Stimulated activated CD8-positive, alpha-beta memory T cell treated with anti-CD3 and anti-CD28 coated beads, Interleukin-12 subunit alpha, Interleukin-12 subunit beta, amount 100 ng/mL, for 4 hours (primary cell): Measurements from ENCODE around the gene CNTN2.

ENCODE experiments used
- DNase-seq: peaks from one replicate; pipeline ENCODE4 v3.0.0-alpha.2; 2020; ENCODE audit warnings: low read depth

Gene CNTN2

GRCh38 chr1:205024679-205025078, 18.3 kb upstream of the CNTN2 start:
- DNase-seq, result no peak

- no peak for DNase-seq
Observed at GRCh38 chr1:205025239-205025638, 17.8 kb upstream of the CNTN2 start.

- DNase-seq, result no peak
Observed at GRCh38 chr1:205026181-205026580, 16.8 kb upstream of the CNTN2 start.

GRCh38 chr1:205028390-205028789, 14.6 kb upstream of the CNTN2 start:
- DNase-seq, result no peak

GRCh38 chr1:205028924-205029323, 14.1 kb upstream of the CNTN2 start:
- no peak for DNase-seq

GRCh38 chr1:205030241-205030640, 12.8 kb upstream of the CNTN2 start:
- DNase-seq, result no peak

GRCh38 chr1:205030896-205031295, 12.1 kb upstream of the CNTN2 start:
- DNase-seq, result no peak

GRCh38 chr1:205032508-205032907, 10.5 kb upstream of the CNTN2 start:
- no peak for DNase-seq

GRCh38 chr1:205037539-205037938, 5.5 kb upstream of the CNTN2 start:
- DNase-seq, result no peak

- DNase-seq, result no peak
Observed at GRCh38 chr1:205038132-205038786, 4.8 kb upstream of the CNTN2 start.

- no peak for DNase-seq
Observed at GRCh38 chr1:205041001-205041715, 1.9 kb upstream of the CNTN2 start.

- DNase-seq, result no peak
Observed at GRCh38 chr1:205041998-205042910, 758 bp upstream of the CNTN2 start.

GRCh38 chr1:205043866-205044265, 854 bp downstream of the CNTN2 start:
- DNase-seq, result no peak

GRCh38 chr1:205044741-205045140, 1.7 kb downstream of the CNTN2 start:
- no peak for DNase-seq

GRCh38 chr1:205045146-205045545, 2.1 kb downstream of the CNTN2 start:
- no peak for DNase-seq

- no peak for DNase-seq
Observed at GRCh38 chr1:205046870-205047269, 3.9 kb downstream of the CNTN2 start.

- DNase-seq, result no peak
Observed at GRCh38 chr1:205047764-205048231, 4.8 kb downstream of the CNTN2 start.

GRCh38 chr1:205048382-205048781, 5.4 kb downstream of the CNTN2 start:
- no peak for DNase-seq

- no peak for DNase-seq
Observed at GRCh38 chr1:205049479-205049878, 6.5 kb downstream of the CNTN2 start.

- DNase-seq, result no peak
Observed at GRCh38 chr1:205052690-205053089, 9.7 kb downstream of the CNTN2 start.

GRCh38 chr1:205053296-205053695, 10.3 kb downstream of the CNTN2 start:
- DNase-seq, result no peak

GRCh38 chr1:205054013-205054412, 11.0 kb downstream of the CNTN2 start:
- no peak for DNase-seq

- no peak for DNase-seq
Observed at GRCh38 chr1:205056188-205056611, 13.2 kb downstream of the CNTN2 start.
